ENCODE data around the gene STAM2.
"Not testable (repeated sequence)": the region's sequence is repeated elsewhere in the genome, so short reads cannot be mapped to it uniquely, and the experiment has no call there.

- TF ChIP-seq, protein P1, sequence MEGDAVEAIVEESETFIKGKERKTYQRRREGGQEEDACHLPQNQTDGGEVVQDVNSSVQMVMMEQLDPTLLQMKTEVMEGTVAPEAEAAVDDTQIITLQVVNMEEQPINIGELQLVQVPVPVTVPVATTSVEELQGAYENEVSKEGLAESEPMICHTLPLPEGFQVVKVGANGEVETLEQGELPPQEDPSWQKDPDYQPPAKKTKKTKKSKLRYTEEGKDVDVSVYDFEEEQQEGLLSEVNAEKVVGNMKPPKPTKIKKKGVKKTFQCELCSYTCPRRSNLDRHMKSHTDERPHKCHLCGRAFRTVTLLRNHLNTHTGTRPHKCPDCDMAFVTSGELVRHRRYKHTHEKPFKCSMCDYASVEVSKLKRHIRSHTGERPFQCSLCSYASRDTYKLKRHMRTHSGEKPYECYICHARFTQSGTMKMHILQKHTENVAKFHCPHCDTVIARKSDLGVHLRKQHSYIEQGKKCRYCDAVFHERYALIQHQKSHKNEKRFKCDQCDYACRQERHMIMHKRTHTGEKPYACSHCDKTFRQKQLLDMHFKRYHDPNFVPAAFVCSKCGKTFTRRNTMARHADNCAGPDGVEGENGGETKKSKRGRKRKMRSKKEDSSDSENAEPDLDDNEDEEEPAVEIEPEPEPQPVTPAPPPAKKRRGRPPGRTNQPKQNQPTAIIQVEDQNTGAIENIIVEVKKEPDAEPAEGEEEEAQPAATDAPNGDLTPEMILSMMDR (IDR thresholded peaks at IDR 0.05) = not testable (repeated sequence)
- TF ChIP-seq POLR2A (IDR thresholded peaks at IDR 0.05) = not testable (repeated sequence)
Observed at GRCh38 chr2:152107140-152107539, 68.4 kb downstream of the STAM2 start.

All from esophagus squamous epithelium (tissue), 4 donors.